Measurements from ENCODE around the gene PAX5.
A peak's percentile ranks its signal among the peaks of the same experiment; 100 is the strongest.

Gene PAX5

GRCh38 chr9:36933676-36934215 is 100.3 kb downstream of the PAX5 start:
- no peak for DNase-seq (ENCODE audit: low spot score)

- no peak for DNase-seq (ENCODE audit: low spot score)
Measured at GRCh38 chr9:36932198-36932597, 101.9 kb downstream of the PAX5 start.

- no peak for DNase-seq (ENCODE audit: low spot score)
Measured at GRCh38 chr9:36930941-36931340, 103.1 kb downstream of the PAX5 start.

GRCh38 chr9:36929350-36929675 is 104.8 kb downstream of the PAX5 start:
- no peak for DNase-seq (ENCODE audit: low spot score)

GRCh38 chr9:36928670-36929349 is 105.3 kb downstream of the PAX5 start:
- peak; percentile 68 for DNase-seq (ENCODE audit: low spot score)

- DNase-seq (ENCODE audit: low spot score): no peak
Measured at GRCh38 chr9:36928210-36928609, 105.9 kb downstream of the PAX5 start.

- peak; percentile 31 for DNase-seq (ENCODE audit: low spot score)
Measured at GRCh38 chr9:36924757-36925432, 109.2 kb downstream of the PAX5 start.

GRCh38 chr9:36924071-36924470 is 110.0 kb downstream of the PAX5 start:
- peak; percentile 93 for DNase-seq (ENCODE audit: low spot score)

GRCh38 chr9:36923025-36923625 is 110.9 kb downstream of the PAX5 start:
- no peak for DNase-seq (ENCODE audit: low spot score)

- no peak for DNase-seq (ENCODE audit: low spot score)
Measured at GRCh38 chr9:36922548-36922947, 111.5 kb downstream of the PAX5 start.

- DNase-seq (ENCODE audit: low spot score): no peak
Measured at GRCh38 chr9:36914212-36914577, 119.9 kb downstream of the PAX5 start.

GRCh38 chr9:36913393-36914211 is 120.5 kb downstream of the PAX5 start:
- DNase-seq (ENCODE audit: low spot score): no peak

- no peak for DNase-seq (ENCODE audit: low spot score)
Measured at GRCh38 chr9:36912620-36913019, 121.4 kb downstream of the PAX5 start.

- no peak for DNase-seq (ENCODE audit: low spot score)
Measured at GRCh38 chr9:36911601-36912412, 122.3 kb downstream of the PAX5 start.

GRCh38 chr9:36911037-36911436 is 123.0 kb downstream of the PAX5 start:
- DNase-seq (ENCODE audit: low spot score): no peak

- DNase-seq (ENCODE audit: low spot score): no peak
Measured at GRCh38 chr9:36906492-36906891, 127.6 kb downstream of the PAX5 start.

- no peak for DNase-seq (ENCODE audit: low spot score)
Measured at GRCh38 chr9:36905101-36906066, 128.7 kb downstream of the PAX5 start.

GRCh38 chr9:36903541-36904435 is 130.3 kb downstream of the PAX5 start:
- DNase-seq (ENCODE audit: low spot score): peak; percentile 58

GRCh38 chr9:36902861-36903524 is 131.1 kb downstream of the PAX5 start:
- DNase-seq (ENCODE audit: low spot score): no peak
